CD14-positive monocyte (primary cell): ENCODE measurements around the gene CNTNAP2. TPM values are rescaled to one million over a fixed set of nuclear protein-coding genes. Genes with fewer than 3 reads are reported as not detected.

ENCODE experiments used
- DNase-seq, 3 donors: peaks; one replicate each; pipeline ENCODE4 v3.0.0-alpha.2; 2011 to 2022
- H2AFZ ChIP-seq: 2 replicates; pipeline ENCODE4 v1.6.0; 2012; ENCODE audit warnings: mild to moderate bottlenecking, low read depth, low read length, inconsistent platforms; ENCODE audit not compliant: insufficient read depth, poor library complexity, severe bottlenecking
- H3K27ac ChIP-seq, 2 donors: 1 replicate in 1 of 2; 2 replicates in 1 of 2; pipeline ENCODE4 v1.5.1; 2012 to 2013; ENCODE audit warnings: low read length in 2 of 2, control low read depth in 1 of 2, inconsistent platforms in 1 of 2, low read depth in 1 of 2, mild to moderate bottlenecking in 1 of 2
- H3K27me3 ChIP-seq, 2 donors: one replicate each; pipeline versions ENCODE4 v1.6.0 to v1.6.1; 2011 to 2013; ENCODE audit warnings: low read length in 2 of 2; ENCODE audit not compliant: control insufficient read depth in 2 of 2, insufficient read depth in 2 of 2
- H3K36me3 ChIP-seq, 2 donors: replicated peaks in 1 of 2; 1 replicate in 1 of 2; 2 replicates in 1 of 2; pipeline versions ENCODE4 v1.5.1 to v1.6.1; 2012 to 2013; ENCODE audit warnings: low read length in 2 of 2, control low read depth in 1 of 2, inconsistent platforms in 1 of 2, mild to moderate bottlenecking in 1 of 2; ENCODE audit not compliant: insufficient read depth in 2 of 2, control insufficient read depth in 1 of 2
- H3K4me1 ChIP-seq, 2 donors: 1 replicate in 1 of 2; 2 replicates in 1 of 2; pipeline versions ENCODE4 v1.5.1 to v1.6.1; 2012 to 2013; ENCODE audit warnings: low read length in 2 of 2, control low read depth in 1 of 2, inconsistent platforms in 1 of 2, mild to moderate bottlenecking in 1 of 2, moderate library complexity in 1 of 2; ENCODE audit not compliant: insufficient read depth in 2 of 2, control insufficient read depth in 1 of 2
- H3K4me2 ChIP-seq: replicated peaks from 2 replicates; pipeline ENCODE3; 2012; ENCODE audit warnings: low read length, moderate library complexity, mild to moderate bottlenecking; ENCODE audit not compliant: poor library complexity, severe bottlenecking; ENCODE audit errors: extremely low read depth
- H3K4me3 ChIP-seq, 3 experiments: fragments of 200-600 bp in 1 of 3; sonication (generic) in 1 of 3; replicated peaks in 1 of 3; 1 replicate in 2 of 3; 2 replicates in 1 of 3; pipeline ENCODE4 v1.5.1; 2011 to 2013; ENCODE audit warnings: low read length in 3 of 3, mild to moderate bottlenecking in 3 of 3, control low read depth in 2 of 3, low read depth in 2 of 3, inconsistent platforms in 1 of 3, moderate library complexity in 1 of 3
- H3K79me2 ChIP-seq: 2 replicates; pipeline ENCODE4 v1.6.0; 2012; ENCODE audit warnings: mild to moderate bottlenecking, control low read depth, inconsistent platforms, low read length, moderate library complexity; ENCODE audit not compliant: insufficient read depth
- H3K9ac ChIP-seq: 2 replicates; pipeline ENCODE4 v1.6.0; 2017; ENCODE audit warnings: low read length, mild to moderate bottlenecking; ENCODE audit not compliant: insufficient read depth, poor library complexity, severe bottlenecking
- H3K9me3 ChIP-seq, 2 donors: replicated peaks in 1 of 2; 1 replicate in 1 of 2; 2 replicates in 1 of 2; pipeline versions ENCODE4 v1.5.1 to v1.6.1; 2012 to 2013; ENCODE audit warnings: low read length in 2 of 2, control low read depth in 1 of 2; ENCODE audit not compliant: control insufficient read depth in 1 of 2, insufficient read depth in 1 of 2
- H4K20me1 ChIP-seq: 2 replicates; pipeline ENCODE4 v1.6.0; 2012; ENCODE audit warnings: mild to moderate bottlenecking, low read length, control low read depth, moderate library complexity; ENCODE audit not compliant: insufficient read depth
- H3K27ac Mint-ChIP-seq, 7 donors: one replicate each; pipeline ENCODE4 v1.8.0; 2020; ENCODE audit warnings: mild to moderate bottlenecking in 7 of 7, mixed read lengths in 7 of 7, moderate library complexity in 6 of 7, inconsistent platforms in 2 of 7
- H3K27me3 Mint-ChIP-seq, 3 donors: one replicate each; pipeline ENCODE4 v1.8.0; 2021 to 2022; ENCODE audit warnings: low read depth in 3 of 3, mild to moderate bottlenecking in 3 of 3, mixed read lengths in 3 of 3, moderate library complexity in 3 of 3, inconsistent platforms in 1 of 3
- H3K36me3 Mint-ChIP-seq, 2 donors: one replicate each; pipeline ENCODE4 v1.8.0; 2020; ENCODE audit warnings: mixed read lengths in 2 of 2, inconsistent platforms in 1 of 2, mild to moderate bottlenecking in 1 of 2
- H3K4me1 Mint-ChIP-seq: one replicate; pipeline ENCODE4 v1.8.0; 2020; ENCODE audit warnings: mild to moderate bottlenecking, mixed read lengths
- H3K4me3 Mint-ChIP-seq, 2 donors: one replicate each; pipeline ENCODE4 v1.8.0; 2020; ENCODE audit warnings: mild to moderate bottlenecking in 2 of 2, mixed read lengths in 2 of 2, moderate library complexity in 1 of 2
- H3K9me3 Mint-ChIP-seq, 7 donors: one replicate each; pipeline ENCODE4 v1.8.0; 2020 to 2022; ENCODE audit warnings: mixed read lengths in 7 of 7, mild to moderate bottlenecking in 6 of 7, moderate library complexity in 6 of 7, inconsistent platforms in 2 of 7
- whole genome bisulfite sequencing: methylation state at CpG from one replicate; pipeline ENCODE4 v1.1.5; 2013; ENCODE audit warnings: missing lambda C conversion rate; ENCODE audit not compliant: insufficient coverage; 5-methylcytosine and 5-hydroxymethylcytosine counted together
- intact Hi-C, 2 donors: fragments of 100-400 bp; cut with micrococcal nuclease; formaldehyde crosslinking; loops; one replicate each; pipeline versions ENCODE4 v1.15.0 to v1.15.1; 2023
- polyA plus RNA-seq, 3 donors: library from polyadenylated mRNA; depleted of rRNA in 1 of 3; unstranded in 2 of 3; stranded (reverse) in 1 of 3; fragments of 300-500 nt in 2 of 3; fragments of >200 nt in 1 of 3; fragmentation: Illumina TruSeq in 2 of 3; gene quantifications; 1 replicate in 2 of 3; 2 replicates in 1 of 3; pipeline ENCODE4 v1.2.3, GENCODE V29; 2012 to 2021
- TF ChIP-seq, protein P1 (sequence below): fragments of 200-600 bp; IDR thresholded peaks from one replicate; pipeline ENCODE4 v1.8.0; 2022; ENCODE audit warnings: antibody characterized with exemption, mild to moderate bottlenecking

Gene CNTNAP2
- polyA plus RNA-seq, 3 donors: 0.01 TPM; not detected in 2

DNA sequence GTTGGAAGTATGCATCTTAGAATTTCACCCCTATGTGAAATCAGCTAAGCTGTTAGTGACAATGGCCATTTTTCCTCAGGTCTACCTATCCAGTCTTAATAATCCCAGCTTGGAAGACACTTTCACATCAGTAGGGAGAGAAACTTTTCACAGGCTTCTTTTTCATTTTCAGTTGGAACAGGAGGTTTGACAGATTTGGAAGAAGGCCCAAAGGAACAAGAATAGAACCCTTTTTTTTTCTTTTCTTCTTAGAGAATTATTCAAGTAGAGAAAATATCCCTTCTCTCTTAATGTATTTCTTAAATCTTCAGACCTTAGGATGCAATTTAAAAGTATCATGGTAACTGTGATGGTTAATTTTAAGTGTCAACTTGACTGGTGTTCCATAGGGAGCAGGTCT, 2063.5 kb downstream of the CNTNAP2 start:
- no peaks in the 10 kb centered on the region for H3K27me3 ChIP-seq
- peaks cover 2 to 8% (median 5%) of the 10 kb centered on the region in 3 donors for H3K27me3 Mint-ChIP-seq
- no peak overlapping the region for H3K4me3 ChIP-seq
- H3K9ac ChIP-seq: no peak overlapping the region
- no peaks in the 10 kb centered on the region for H3K36me3 Mint-ChIP-seq
- H2AFZ ChIP-seq: no peak overlapping the region
- H3K4me1 Mint-ChIP-seq: no peaks in the 10 kb centered on the region
- H3K79me2 ChIP-seq: no peaks in the 10 kb centered on the region
- no peak overlapping the region for H3K4me2 ChIP-seq
- peaks cover 0 to 8% (median 2%) of the 10 kb centered on the region in 7 donors for H3K9me3 Mint-ChIP-seq
- DNase-seq: no peak
- H3K4me3 Mint-ChIP-seq: no peak overlapping the region
- H3K36me3 ChIP-seq: no peaks in the 10 kb centered on the region
- no peaks in the 10 kb centered on the region for H3K9me3 ChIP-seq
- intact Hi-C loops: no loop called here
- TF ChIP-seq, protein P1, sequence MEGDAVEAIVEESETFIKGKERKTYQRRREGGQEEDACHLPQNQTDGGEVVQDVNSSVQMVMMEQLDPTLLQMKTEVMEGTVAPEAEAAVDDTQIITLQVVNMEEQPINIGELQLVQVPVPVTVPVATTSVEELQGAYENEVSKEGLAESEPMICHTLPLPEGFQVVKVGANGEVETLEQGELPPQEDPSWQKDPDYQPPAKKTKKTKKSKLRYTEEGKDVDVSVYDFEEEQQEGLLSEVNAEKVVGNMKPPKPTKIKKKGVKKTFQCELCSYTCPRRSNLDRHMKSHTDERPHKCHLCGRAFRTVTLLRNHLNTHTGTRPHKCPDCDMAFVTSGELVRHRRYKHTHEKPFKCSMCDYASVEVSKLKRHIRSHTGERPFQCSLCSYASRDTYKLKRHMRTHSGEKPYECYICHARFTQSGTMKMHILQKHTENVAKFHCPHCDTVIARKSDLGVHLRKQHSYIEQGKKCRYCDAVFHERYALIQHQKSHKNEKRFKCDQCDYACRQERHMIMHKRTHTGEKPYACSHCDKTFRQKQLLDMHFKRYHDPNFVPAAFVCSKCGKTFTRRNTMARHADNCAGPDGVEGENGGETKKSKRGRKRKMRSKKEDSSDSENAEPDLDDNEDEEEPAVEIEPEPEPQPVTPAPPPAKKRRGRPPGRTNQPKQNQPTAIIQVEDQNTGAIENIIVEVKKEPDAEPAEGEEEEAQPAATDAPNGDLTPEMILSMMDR: no peak
- H3K4me1 ChIP-seq: no peaks in the 10 kb centered on the region
- H4K20me1 ChIP-seq: no peaks in the 10 kb centered on the region
- H3K27ac Mint-ChIP-seq: no peak overlapping the region
- no peak overlapping the region for H3K27ac ChIP-seq

DNA sequence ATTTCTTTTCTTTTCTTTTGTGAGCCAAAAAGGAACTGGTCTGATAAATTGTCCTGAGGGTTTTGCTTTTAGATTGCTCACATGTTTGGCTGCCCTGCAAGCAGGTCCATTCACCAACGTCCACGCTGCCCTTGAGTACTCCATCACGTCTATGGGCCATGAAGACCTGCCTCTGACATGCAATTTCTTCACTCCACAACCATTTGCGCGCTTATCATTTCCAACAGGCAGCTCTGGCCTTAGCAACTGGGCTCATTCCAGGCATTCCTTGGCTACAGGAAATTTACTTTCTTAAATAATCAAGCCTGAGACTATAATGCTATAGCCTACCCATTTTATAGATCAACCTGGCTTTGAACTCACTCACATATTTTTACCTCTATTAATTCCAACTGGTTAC, 2065.7 kb downstream of the CNTNAP2 start:
- no peaks in the 10 kb centered on the region for H3K4me1 ChIP-seq
- no peak overlapping the region for H2AFZ ChIP-seq
- Mint-ChIP-seq H3K27ac (no peak overlapping the region), H3K9me3 (peaks cover 0 to 8% (median 0%) of the 10 kb centered on the region in 7 donors), H3K4me3 (no peak overlapping the region), H3K27me3 (peaks cover 2 to 5% (median 3%) of the 10 kb centered on the region in 3 donors), H3K4me1 (no peaks in the 10 kb centered on the region), H3K36me3 (no peaks in the 10 kb centered on the region)
- no peaks in the 10 kb centered on the region for H3K9me3 ChIP-seq
- no peaks in the 10 kb centered on the region for H3K79me2 ChIP-seq
- DNase-seq: no peak
- H3K27ac ChIP-seq: no peak overlapping the region
- intact Hi-C loops: no loop called here
- H3K4me3 ChIP-seq: no peak overlapping the region
- no peaks in the 10 kb centered on the region for H3K27me3 ChIP-seq
- no peak overlapping the region for H3K4me2 ChIP-seq
- H4K20me1 ChIP-seq: no peaks in the 10 kb centered on the region
- no peak overlapping the region for H3K9ac ChIP-seq
- WGBS: 92% methylated on average over 5 of the region's 5 CpGs
- no peaks in the 10 kb centered on the region for H3K36me3 ChIP-seq
- TF ChIP-seq, protein P1: no peak
